H1 (cell line): Measurements from ENCODE around the gene EPN2. TPM values are rescaled to one million over a fixed set of nuclear protein-coding genes. Genes with fewer than 3 reads are reported as not detected.

ENCODE experiments used
- CTCF ChIA-PET: fragments of 300-600 bp; sonication (Branson Sonifier 250); formaldehyde crosslinking; loops from one replicate; lab custom pipeline; 2021; ENCODE audit not compliant: partially characterized antibody; lab: Charles Lee
- POLR2A ChIA-PET: fragments of 300-600 bp; sonication (Branson Sonifier 250); formaldehyde crosslinking; loops from one replicate; lab custom pipeline; 2021; ENCODE audit warnings: inconsistent platforms; ENCODE audit not compliant: partially characterized antibody; lab: Charles Lee
- DNase-seq, 2 experiments: peaks; one replicate each; pipeline versions ENCODE4 v3.0.0 to v3.0.0-alpha.2; 2010 to 2022; ENCODE audit warnings: low spot score in 2 of 2, low read depth in 1 of 2, mixed read lengths in 1 of 2
- FAIRE-seq: peaks from 2 replicates; lab custom pipeline; 2011; peaks lifted over from hg19 to GRCh38; lab: Jason Lieb, UNC
- H2AFZ ChIP-seq: 2 replicates; pipeline ENCODE4 v1.8.1; 2012; ENCODE audit warnings: low read length, inconsistent platforms
- H2AK5ac ChIP-seq: 2 replicates; pipeline ENCODE4 v1.6.1; 2013; ENCODE audit warnings: low read depth, low read length
- H2BK120ac ChIP-seq: replicated peaks from 2 replicates; pipeline ENCODE3; 2013; ENCODE audit warnings: low read depth, low read length, inconsistent platforms
- H2BK12ac ChIP-seq: 2 replicates; pipeline ENCODE4 v1.6.1; 2013; ENCODE audit warnings: low read depth, low read length
- H2BK15ac ChIP-seq: 2 replicates; pipeline ENCODE4 v1.6.1; 2013; ENCODE audit warnings: low read length
- H2BK20ac ChIP-seq: 2 replicates; pipeline ENCODE4 v1.6.1; 2013; ENCODE audit warnings: low read length
- H2BK5ac ChIP-seq: 2 replicates; pipeline ENCODE4 v1.6.1; 2013; ENCODE audit warnings: low read depth, low read length
- H3K14ac ChIP-seq: 2 replicates; pipeline ENCODE4 v1.6.1; 2013; ENCODE audit warnings: inconsistent platforms; ENCODE audit not compliant: insufficient read length
- H3K18ac ChIP-seq: 2 replicates; pipeline ENCODE4 v1.6.1; 2013; ENCODE audit warnings: low read length; ENCODE audit errors: extremely low read depth
- H3K23ac ChIP-seq: 2 replicates; pipeline ENCODE4 v1.6.1; 2013; ENCODE audit warnings: inconsistent platforms; ENCODE audit not compliant: insufficient read length
- H3K23me2 ChIP-seq: 2 replicates; pipeline ENCODE4 v1.6.1; 2013; ENCODE audit warnings: low read depth, low read length
- H3K27ac ChIP-seq: 2 replicates; pipeline ENCODE4 v1.6.1; 2011; ENCODE audit warnings: low read depth, low read length, inconsistent platforms
- H3K27me3 ChIP-seq, 4 experiments: replicated peaks in 1 of 4; 1 replicate in 1 of 4; 2 replicates in 3 of 4; pipeline versions ENCODE4 v1.6.1 to v1.8.1; 2011 to 2013; ENCODE audit warnings: low read length in 3 of 4, mild to moderate bottlenecking in 3 of 4, inconsistent platforms in 2 of 4, mixed read lengths in 2 of 4, moderate library complexity in 1 of 4; ENCODE audit not compliant: control insufficient read depth in 3 of 4, insufficient read depth in 3 of 4; ENCODE audit errors: extremely low read depth in 1 of 4
- H3K36me3 ChIP-seq, 4 experiments: 2 replicates each; pipeline versions ENCODE4 v1.6.1 to v1.8.1; 2011 to 2013; ENCODE audit warnings: mild to moderate bottlenecking in 4 of 4, low read length in 3 of 4, moderate library complexity in 2 of 4, control low read depth in 1 of 4, inconsistent platforms in 1 of 4; ENCODE audit not compliant: insufficient read depth in 4 of 4, control insufficient read depth in 2 of 4
- H3K4ac ChIP-seq: replicated peaks from 2 replicates; pipeline ENCODE3; 2013; ENCODE audit warnings: low read length, low read depth, mixed read lengths, inconsistent platforms; ENCODE audit not compliant: insufficient read length
- H3K4me1 ChIP-seq, 4 experiments: replicated peaks in 1 of 4; 1 replicate in 1 of 4; 2 replicates in 3 of 4; pipeline versions ENCODE4 v1.6.1 to v1.8.1; 2011 to 2013; ENCODE audit warnings: low read length in 3 of 4, inconsistent platforms in 2 of 4, mixed read lengths in 1 of 4; ENCODE audit not compliant: insufficient read depth in 4 of 4, control insufficient read depth in 3 of 4
- H3K4me2 ChIP-seq, 2 experiments: 2 replicates each; pipeline versions ENCODE4 v1.6.1 to v1.8.1; 2011 to 2013; ENCODE audit warnings: low read depth in 2 of 2, low read length in 2 of 2, control low read depth in 1 of 2, inconsistent platforms in 1 of 2, mild to moderate bottlenecking in 1 of 2; ENCODE audit not compliant: insufficient read depth in 1 of 2
- H3K4me3 ChIP-seq, 4 experiments: fragments of 200-600, 300-600 bp in 1 of 4; sonication (generic), shearing (Covaris generic), sonication (Bioruptor Twin) in 1 of 4; 2 replicates each; pipeline versions ENCODE4 v1.5.1 to v1.8.1; 2011 to 2016; ENCODE audit warnings: low read length in 4 of 4, low read depth in 3 of 4, control low read depth in 2 of 4, inconsistent platforms in 2 of 4, mild to moderate bottlenecking in 2 of 4, mixed read lengths in 1 of 4, moderate library complexity in 1 of 4; ENCODE audit not compliant: insufficient read depth in 2 of 4; ENCODE audit errors: extremely low read depth in 1 of 4
- H3K56ac ChIP-seq: replicated peaks from 2 replicates; pipeline ENCODE3; 2013; ENCODE audit warnings: low read depth, mild to moderate bottlenecking, mixed read lengths, low read length, inconsistent platforms; ENCODE audit not compliant: insufficient read length
- H3K79me1 ChIP-seq: 2 replicates; pipeline ENCODE4 v1.6.1; 2013; ENCODE audit warnings: low read depth, low read length, control low read depth
- H3K79me2 ChIP-seq, 2 experiments: 2 replicates each; pipeline versions ENCODE4 v1.6.1 to v1.8.1; 2012 to 2013; ENCODE audit warnings: low read length in 2 of 2, mild to moderate bottlenecking in 2 of 2, inconsistent platforms in 1 of 2; ENCODE audit not compliant: insufficient read depth in 2 of 2, control insufficient read depth in 1 of 2
- H3K9ac ChIP-seq, 4 experiments: replicated peaks in 1 of 4; 1 replicate in 1 of 4; 2 replicates in 3 of 4; pipeline versions ENCODE4 v1.6.1 to v1.8.1; 2011 to 2013; ENCODE audit warnings: low read depth in 3 of 4, low read length in 3 of 4, control low read depth in 2 of 4, mild to moderate bottlenecking in 2 of 4, moderate library complexity in 2 of 4, inconsistent platforms in 1 of 4; ENCODE audit errors: extremely low read depth in 1 of 4
- H3K9me3 ChIP-seq, 2 experiments: 2 replicates each; pipeline versions ENCODE4 v1.6.1 to v1.8.1; 2012 to 2013; ENCODE audit warnings: mild to moderate bottlenecking in 2 of 2, moderate library complexity in 2 of 2, control low read depth in 1 of 2, inconsistent platforms in 1 of 2, low read depth in 1 of 2, low read length in 1 of 2, mixed read lengths in 1 of 2; ENCODE audit not compliant: insufficient read depth in 2 of 2
- H4K20me1 ChIP-seq, 2 experiments: replicated peaks in 1 of 2; 2 replicates each; pipeline versions ENCODE3 to v1.8.1; 2011 to 2013; ENCODE audit warnings: inconsistent platforms in 2 of 2, low read length in 2 of 2, mild to moderate bottlenecking in 1 of 2; ENCODE audit not compliant: insufficient read depth in 2 of 2, control insufficient read depth in 1 of 2
- H4K5ac ChIP-seq: 2 replicates; pipeline ENCODE4 v1.6.1; 2013; ENCODE audit warnings: low read length, low read depth, mixed read lengths, inconsistent platforms; ENCODE audit not compliant: insufficient read length
- H4K8ac ChIP-seq: 2 replicates; pipeline ENCODE4 v1.8.0; 2013; ENCODE audit warnings: mild to moderate bottlenecking, moderate library complexity, low read length, inconsistent platforms; ENCODE audit not compliant: insufficient read depth; ENCODE audit errors: extremely low read depth
- H4K91ac ChIP-seq: replicated peaks from 2 replicates; pipeline ENCODE3; 2013; ENCODE audit warnings: low read length, mixed read lengths, inconsistent platforms; ENCODE audit not compliant: insufficient read length
- KDM5A ChIP-seq: fragments of 200-600 bp; IDR thresholded peaks from 2 replicates; pipeline ENCODE4 v1.7.1; 2012; ENCODE audit warnings: mild to moderate bottlenecking, low read length, inconsistent platforms, mixed read lengths
- NANOG ChIP-seq: IDR thresholded peaks from 2 replicates; pipeline ENCODE4 v1.6.1; 2011; ENCODE audit warnings: low read length, low read depth, mild to moderate bottlenecking, inconsistent platforms; ENCODE audit not compliant: insufficient read depth, poor library complexity, severe bottlenecking
- RFX5 ChIP-seq: IDR thresholded peaks from 2 replicates; pipeline ENCODE4 v1.6.1; 2011; ENCODE audit warnings: low read depth, low read length, improper control_type of control experiment, borderline replicate concordance
- SAP30 ChIP-seq: fragments of 300-600 bp; sonication (generic); IDR thresholded peaks from 2 replicates; pipeline ENCODE4 v1.7.1; 2012; ENCODE audit warnings: low read length, moderate library complexity, mild to moderate bottlenecking, inconsistent platforms; ENCODE audit not compliant: insufficient read depth, insufficient replicate concordance
- WGBS, 2 experiments: shearing (Covaris generic) in 1 of 2; methylation state at CpG; one replicate each; pipeline versions ENCODE4 v1.1.6 to v1.1.7; 2013 to 2015; ENCODE audit warnings: low lambda C conversion rate in 2 of 2, mixed read lengths in 2 of 2, inconsistent platforms in 1 of 2, low coverage in 1 of 2, missing lambda C conversion rate in 1 of 2; ENCODE audit not compliant: insufficient replicate concordance in 2 of 2, insufficient coverage in 1 of 2, insufficient read length in 1 of 2; ENCODE audit errors: extremely low coverage in 1 of 2, missing lambda C conversion rate in 1 of 2; 5-methylcytosine and 5-hydroxymethylcytosine counted together
- polyA plus RNA-seq, 7 experiments: library from polyadenylated mRNA; depleted of rRNA in 3 of 7; stranded (reverse) in 5 of 7; unstranded in 2 of 7; fragments of >200 nt in 5 of 7; fragments of 200-250 nt in 2 of 7; gene quantifications; 1 replicate in 5 of 7; 2 replicates in 1 of 7; 4 replicates in 1 of 7; pipeline versions ENCODE4 v1.2.1 to v1.2.3, GENCODE V29; 2011 to 2013; ENCODE audit warnings: missing spikeins in 2 of 7, mixed read lengths in 2 of 7
- total RNA-seq: library from RNA; stranded (reverse); fragmentation: NEBNext Ultra II Directional; extraction: Animal tissue kit (Norgen Biotek cat#: 25700); gene quantifications from 2 replicates; pipeline ENCODE4 v1.2.1, GENCODE V29; 2021

EPN2 gene
- total and polyA plus RNA-seq, 2 of the 8 experiments (the other 6 are each of a cell fraction or from before 2014, with no cell fraction given) = 28.7 to 55.8 TPM

DNA sequence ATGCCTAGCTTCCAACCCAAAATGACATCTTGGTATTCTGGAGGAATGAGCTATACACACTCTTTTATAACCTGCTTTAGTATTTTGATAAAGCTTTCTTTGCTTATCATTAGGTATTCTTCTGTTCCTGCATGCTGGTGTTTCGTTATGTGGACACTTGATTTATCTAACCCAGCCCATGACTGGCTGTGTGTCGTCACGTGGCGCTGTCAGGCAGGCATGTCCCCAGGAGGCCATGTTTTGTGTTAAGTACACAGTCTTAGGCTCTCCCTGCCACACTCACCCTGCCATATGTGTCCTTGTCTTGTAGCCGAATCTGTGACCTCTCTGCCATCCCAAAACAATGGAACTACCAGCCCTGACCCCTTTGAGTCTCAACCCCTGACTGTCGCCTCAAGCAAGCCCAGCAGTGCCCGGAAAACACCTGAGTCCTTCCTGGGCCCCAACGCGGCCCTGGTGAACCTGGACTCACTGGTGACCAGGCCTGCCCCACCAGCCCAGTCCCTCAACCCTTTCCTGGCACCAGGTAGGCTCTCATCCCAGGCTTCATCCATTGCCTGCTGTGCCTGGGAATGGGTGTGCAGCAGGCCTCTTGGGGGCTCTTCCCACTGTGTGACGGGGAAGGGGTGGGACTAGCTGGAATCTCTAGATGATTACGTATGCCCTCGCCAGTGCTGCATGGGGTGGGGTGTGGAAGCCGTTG is 94.5 kb downstream of the EPN2 start:
- H3K18ac ChIP-seq = no peak overlapping the region
- no peak for DNase-seq
- no peak overlapping the region for H3K23ac ChIP-seq
- H2BK15ac ChIP-seq = no peak overlapping the region
- peaks cover 0 to 4% (median 0%) of the 10 kb centered on the region in 4 experiments; a peak in 2 of 8 replicates for H3K36me3 ChIP-seq
- no peak overlapping the region for H3K56ac ChIP-seq
- TF ChIP-seq NANOG = no peak
- no peak for TF ChIP-seq RFX5
- no peak for TF ChIP-seq KDM5A
- TF ChIP-seq SAP30 = no peak
- no peak overlapping the region for H2BK120ac ChIP-seq
- H3K4me3 ChIP-seq = no peak overlapping the region
- H3K14ac ChIP-seq = no peak overlapping the region
- no peak overlapping the region for H4K91ac ChIP-seq
- H4K8ac ChIP-seq = no peak overlapping the region
- no peak overlapping the region for H2BK5ac ChIP-seq
- no peaks in the 10 kb centered on the region for H3K79me1 ChIP-seq
- H2BK12ac ChIP-seq = no peak overlapping the region
- H3K27me3 ChIP-seq = no peaks in the 10 kb centered on the region
- H4K5ac ChIP-seq = no peak overlapping the region
- H3K9me3 ChIP-seq = no peaks in the 10 kb centered on the region
- H2BK20ac ChIP-seq = no peak overlapping the region
- H3K4me1 ChIP-seq = peaks cover 0 to 3% (median under 1%) of the 10 kb centered on the region in 4 experiments; a peak in 1 of 7 replicates
- H3K27ac ChIP-seq = no peak overlapping the region
- H3K23me2 ChIP-seq = no peaks in the 10 kb centered on the region
- no peak overlapping the region for H3K4me2 ChIP-seq
- no peak overlapping the region for H3K9ac ChIP-seq
- POLR2A ChIA-PET = interaction anchor here (1.0 to 1.3 kb wide), 2 partner anchors 11 to 13 kb away, joined by 3 to 5 read pairs; no protein-coding TSS in a partner anchor
- WGBS, 2 experiments = 85% methylated on average over 13 of the region's 13 CpGs; no CpG with 5 or more reads in 1 of the 2 experiments
- H2AFZ ChIP-seq = no peak overlapping the region
- H3K4ac ChIP-seq = no peak overlapping the region
- H2AK5ac ChIP-seq = no peak overlapping the region
- H4K20me1 ChIP-seq = no peaks in the 10 kb centered on the region
- H3K79me2 ChIP-seq = no peaks in the 10 kb centered on the region
- CTCF ChIA-PET = interaction anchor here (0.7 to 4.3 kb wide), 4 partner anchors 11 to 61 kb away, joined by 3 to 40 read pairs (median 5); no protein-coding TSS in a partner anchor
- FAIRE-seq = no peak
